Vagina (tissue), 2 donors: Measurements from ENCODE around the gene CALCA. TPM values are rescaled to one million over a fixed set of nuclear protein-coding genes. Genes with fewer than 3 reads are reported as not detected.

Experiments used
- DNase-seq, 2 donors: peaks; one replicate each; pipeline ENCODE4 v3.0.0-alpha.2; 2017; ENCODE audit errors: extremely low spot score in 2 of 2
- H3K27ac ChIP-seq: fragments of 200-600 bp; sonication (generic); one replicate; pipeline ENCODE4 v1.5.1; 2019
- H3K27me3 ChIP-seq: fragments of 200-600 bp; sonication (generic); one replicate; pipeline ENCODE4 v1.5.1; 2019
- H3K36me3 ChIP-seq, 2 donors: fragments of 200-600 bp; sonication (generic); one replicate each; pipeline ENCODE4 v1.5.1; 2017 to 2019
- H3K4me1 ChIP-seq: fragments of 200-600 bp; sonication (generic); one replicate; pipeline ENCODE4 v1.5.1; 2019
- H3K4me3 ChIP-seq, 2 donors: fragments of 200-600 bp; sonication (generic); 1 replicate in 1 of 2; 2 replicates in 1 of 2; pipeline ENCODE4 v1.5.1; 2016 to 2019
- H3K9me3 ChIP-seq: fragments of 200-600 bp; sonication (generic); one replicate; pipeline ENCODE4 v1.5.1; 2019
- POLR2A ChIP-seq, 2 donors: fragments of 450-650 bp; IDR thresholded peaks; one replicate each; pipeline ENCODE4 v1.6.1; 2017; ENCODE audit warnings: antibody characterized with exemption in 2 of 2, mild to moderate bottlenecking in 2 of 2, moderate library complexity in 2 of 2
- POLR2AphosphoS5 ChIP-seq, 2 donors: sonication (generic); formaldehyde crosslinking; IDR thresholded peaks; one replicate each; pipeline ENCODE4 v1.9.0; 2017; ENCODE audit warnings: antibody characterized with exemption in 2 of 2, mild to moderate bottlenecking in 2 of 2, low read depth in 1 of 2; ENCODE audit not compliant: insufficient read depth in 1 of 2
- intact Hi-C: fragments of 100-400 bp; cut with DNase I; formaldehyde crosslinking; loops from one replicate; pipeline ENCODE4 v1.15.1; 2023
- total RNA-seq: library from RNA; depleted of rRNA; stranded (reverse); fragments of >200 nt; gene quantifications from one replicate; pipeline ENCODE4 v1.2.3, GENCODE V29; 2016
- TF ChIP-seq, protein P1 (sequence below), 3 experiments: fragments of 450-650 bp in 2 of 3; fragments of 200-600 bp in 1 of 3; sonication (generic) in 1 of 3; IDR thresholded peaks; one replicate each; pipeline ENCODE4 v1.5.1; 2017 to 2019; ENCODE audit warnings: antibody characterized with exemption in 3 of 3, mild to moderate bottlenecking in 2 of 3, moderate library complexity in 2 of 3

The CALCA gene
- total RNA-seq, 1 donor from 2014 or later, result not detected

DNA sequence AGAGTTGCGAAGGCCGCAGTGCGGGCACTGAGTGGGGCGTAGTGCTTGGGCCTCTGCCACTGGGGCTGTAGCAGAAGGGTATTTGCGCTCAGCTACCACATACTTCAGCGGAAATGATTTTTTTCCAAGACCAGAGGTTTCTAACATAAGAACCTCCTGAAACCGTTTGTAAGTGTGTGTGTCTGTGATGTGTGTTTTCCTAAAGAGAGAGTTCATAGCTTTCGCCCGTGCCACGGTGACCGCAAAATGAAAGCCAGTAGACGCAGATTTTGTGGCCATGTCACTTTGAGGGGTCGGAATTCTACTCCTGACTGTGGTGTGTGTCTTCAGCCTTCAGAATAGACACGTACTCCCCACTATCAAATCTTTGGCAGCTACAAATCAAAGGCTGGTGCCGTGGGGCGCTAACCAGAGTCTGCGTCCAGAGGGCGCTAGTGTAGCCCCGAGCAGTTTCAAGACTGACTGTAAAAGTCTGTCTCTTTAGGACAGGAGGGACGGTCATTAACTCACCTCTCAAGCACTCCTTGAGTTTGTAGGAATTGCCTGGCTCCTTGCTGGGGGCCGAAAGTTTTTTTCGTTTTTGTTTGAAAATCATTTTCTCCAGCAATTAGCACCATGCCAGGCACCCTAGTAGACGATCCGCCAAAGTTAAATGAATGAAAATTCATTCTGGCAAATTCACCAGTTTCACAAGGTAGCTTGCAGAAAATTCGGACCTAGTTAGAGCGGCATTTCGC lies 2.5 kb upstream of the CALCA start:
- no peak for DNase-seq
- peaks cover 29% of the 10 kb centered on the region for H3K4me1 ChIP-seq
- intact Hi-C loops, result no loop called here
- H3K4me3 ChIP-seq, result peak overlapping the region; percentile 13 to 25
- no peak overlapping the region for H3K27ac ChIP-seq
- H3K27me3 ChIP-seq, result peaks cover 6% of the 10 kb centered on the region
- H3K36me3 ChIP-seq, result no peaks in the 10 kb centered on the region
- TF ChIP-seq, protein P1, sequence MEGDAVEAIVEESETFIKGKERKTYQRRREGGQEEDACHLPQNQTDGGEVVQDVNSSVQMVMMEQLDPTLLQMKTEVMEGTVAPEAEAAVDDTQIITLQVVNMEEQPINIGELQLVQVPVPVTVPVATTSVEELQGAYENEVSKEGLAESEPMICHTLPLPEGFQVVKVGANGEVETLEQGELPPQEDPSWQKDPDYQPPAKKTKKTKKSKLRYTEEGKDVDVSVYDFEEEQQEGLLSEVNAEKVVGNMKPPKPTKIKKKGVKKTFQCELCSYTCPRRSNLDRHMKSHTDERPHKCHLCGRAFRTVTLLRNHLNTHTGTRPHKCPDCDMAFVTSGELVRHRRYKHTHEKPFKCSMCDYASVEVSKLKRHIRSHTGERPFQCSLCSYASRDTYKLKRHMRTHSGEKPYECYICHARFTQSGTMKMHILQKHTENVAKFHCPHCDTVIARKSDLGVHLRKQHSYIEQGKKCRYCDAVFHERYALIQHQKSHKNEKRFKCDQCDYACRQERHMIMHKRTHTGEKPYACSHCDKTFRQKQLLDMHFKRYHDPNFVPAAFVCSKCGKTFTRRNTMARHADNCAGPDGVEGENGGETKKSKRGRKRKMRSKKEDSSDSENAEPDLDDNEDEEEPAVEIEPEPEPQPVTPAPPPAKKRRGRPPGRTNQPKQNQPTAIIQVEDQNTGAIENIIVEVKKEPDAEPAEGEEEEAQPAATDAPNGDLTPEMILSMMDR (IDR thresholded peaks at IDR 0.05), result peak in 1 of 3 experiments; percentile 6
- TF ChIP-seq POLR2A (IDR thresholded peaks at IDR 0.05) (no peak), POLR2AphosphoS5 (IDR thresholded peaks at IDR 0.05; ENCODE audit: insufficient read depth in 1 of 2, low read depth in 1 of 2) (no peak)
- H3K9me3 ChIP-seq, result no peaks in the 10 kb centered on the region

DNA sequence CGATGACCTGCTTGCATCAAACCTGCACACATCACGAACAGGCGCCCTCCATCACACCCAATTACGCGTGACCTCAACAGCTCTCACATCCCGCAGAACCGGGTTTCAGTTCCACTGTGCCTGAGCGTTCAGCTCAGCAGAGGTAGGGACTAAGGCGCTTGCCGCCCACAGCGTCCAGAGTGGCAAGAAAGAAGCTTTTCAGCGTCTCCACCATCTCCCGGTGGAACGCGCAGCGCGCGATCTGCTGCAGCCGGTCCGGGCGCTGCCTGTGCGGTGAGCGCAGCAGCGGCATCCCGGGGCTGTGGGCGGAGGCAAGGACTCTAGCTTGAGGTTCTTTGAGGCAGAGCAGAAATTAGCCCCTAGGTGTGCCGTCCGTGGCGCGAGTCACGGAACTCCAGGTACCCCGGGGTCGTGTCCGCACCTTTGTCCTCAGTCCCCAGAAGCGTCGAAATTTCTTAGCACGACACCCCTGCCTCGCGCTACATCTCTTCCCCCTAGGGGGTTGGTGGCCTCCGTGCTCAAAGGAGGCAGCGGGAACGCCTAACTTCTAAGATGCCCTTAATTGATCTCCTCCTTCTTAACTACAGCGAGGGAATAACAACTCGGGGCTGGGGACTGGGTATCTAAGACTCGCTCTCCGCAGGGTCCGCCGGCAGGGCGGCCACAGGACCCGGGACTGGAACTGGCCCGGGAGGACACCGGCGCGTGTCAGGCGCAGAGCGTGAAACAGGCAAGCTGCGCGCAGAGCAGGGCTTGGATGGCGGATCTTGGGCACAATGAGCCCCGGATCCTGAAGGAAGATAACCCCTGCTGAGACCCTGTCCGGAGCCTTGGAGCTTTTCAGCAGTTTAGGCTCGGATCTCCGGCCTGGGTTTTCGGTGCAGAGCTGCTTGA lies 1.7 kb upstream of the CALCA start:
- Histone ChIP-seq H3K9me3 (no peaks in the 10 kb centered on the region), H3K27me3 (peaks cover 6% of the 10 kb centered on the region), H3K4me1 (peaks cover 29% of the 10 kb centered on the region), H3K4me3 (peak overlapping the region; percentile 13 to 25), H3K36me3 (no peaks in the 10 kb centered on the region), H3K27ac (no peak overlapping the region)
- intact Hi-C loops, result no loop called here
- no peak for DNase-seq
- TF ChIP-seq POLR2A (IDR thresholded peaks at IDR 0.05) (no peak), POLR2AphosphoS5 (IDR thresholded peaks at IDR 0.05; ENCODE audit: insufficient read depth in 1 of 2, low read depth in 1 of 2) (no peak)
- TF ChIP-seq, protein P1 (IDR thresholded peaks at IDR 0.05), result no peak

DNA sequence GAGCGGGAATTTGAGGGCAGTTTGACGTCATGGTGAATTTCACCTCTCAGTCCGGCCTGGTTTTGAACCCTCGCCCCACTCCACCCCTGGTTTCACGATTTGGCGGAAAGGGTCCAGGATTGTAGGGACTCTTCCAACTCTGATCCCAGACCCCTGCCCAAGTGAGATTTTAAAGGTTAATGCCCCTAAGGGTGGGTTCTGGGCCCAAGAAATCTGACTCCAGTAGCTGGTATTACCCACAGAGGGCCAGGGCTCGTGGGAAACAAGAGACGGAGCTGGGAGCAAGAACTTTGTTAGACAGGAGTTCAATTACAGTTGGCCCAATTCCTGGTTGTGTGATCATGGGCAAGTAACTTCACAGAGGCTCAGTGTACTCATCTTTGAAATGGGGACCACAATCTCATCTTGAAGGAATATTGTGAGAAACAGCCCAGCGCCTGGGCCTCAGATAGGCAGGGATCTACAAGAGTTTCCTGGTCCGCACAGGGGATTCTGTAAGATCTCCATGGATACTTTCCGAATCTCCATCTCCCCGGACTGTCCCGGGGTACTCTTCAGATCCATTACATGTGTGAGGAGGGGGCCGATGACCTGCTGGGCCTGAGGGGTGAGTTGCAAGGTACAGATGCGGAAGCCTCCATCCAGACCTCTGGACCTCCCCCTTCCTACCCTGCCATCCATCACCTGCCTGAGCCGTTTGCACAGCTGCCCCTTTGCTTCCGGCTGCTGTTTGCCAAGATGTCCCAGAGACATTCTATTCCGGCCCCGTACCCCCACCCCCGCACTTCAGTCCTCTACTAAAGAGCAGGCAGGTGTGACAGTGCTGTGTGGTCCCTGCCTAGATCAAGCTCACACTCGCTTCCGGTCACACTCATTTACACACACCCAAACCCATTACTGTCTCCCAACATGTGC lies 687 bp upstream of the CALCA start:
- no peak for DNase-seq
- TF ChIP-seq POLR2AphosphoS5 (IDR thresholded peaks at IDR 0.05; ENCODE audit: insufficient read depth in 1 of 2, low read depth in 1 of 2) (no peak), POLR2A (IDR thresholded peaks at IDR 0.05) (no peak)
- TF ChIP-seq, protein P1 (IDR thresholded peaks at IDR 0.05), result no peak
- H3K4me1 ChIP-seq, result peaks cover 29% of the 10 kb centered on the region
- no peaks in the 10 kb centered on the region for H3K9me3 ChIP-seq
- no peak overlapping the region for H3K27ac ChIP-seq
- no peaks in the 10 kb centered on the region for H3K36me3 ChIP-seq
- intact Hi-C loops, result no loop called here
- peaks cover 6% of the 10 kb centered on the region for H3K27me3 ChIP-seq
- no peak overlapping the region for H3K4me3 ChIP-seq

DNA sequence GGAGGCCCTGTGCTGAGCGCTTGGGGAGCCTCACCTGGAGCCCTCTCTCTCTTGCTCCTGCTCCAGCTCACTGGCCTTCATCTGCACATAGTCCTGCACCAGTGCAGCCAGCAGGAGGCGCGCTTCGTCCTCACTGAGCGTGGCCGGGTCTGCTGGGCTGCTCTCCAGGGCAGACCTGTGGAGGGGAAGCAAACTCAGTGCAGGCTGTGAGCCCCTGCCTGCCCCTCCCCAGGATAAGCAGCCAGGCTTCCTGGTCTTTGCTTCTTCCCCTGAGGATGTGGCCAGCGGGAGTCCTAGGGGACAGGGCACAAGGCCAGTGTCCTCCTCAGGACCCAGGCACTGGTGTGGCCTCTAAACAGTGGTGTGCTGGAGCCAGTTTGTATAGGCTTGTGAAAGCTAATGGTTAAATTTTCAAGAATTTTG lies 2.2 kb downstream of the CALCA start:
- TF ChIP-seq POLR2AphosphoS5 (IDR thresholded peaks at IDR 0.05; ENCODE audit: insufficient read depth in 1 of 2, low read depth in 1 of 2) (no peak), POLR2A (IDR thresholded peaks at IDR 0.05) (no peak)
- TF ChIP-seq, protein P1 (IDR thresholded peaks at IDR 0.05), result no peak
- Histone ChIP-seq H3K9me3 (no peaks in the 10 kb centered on the region), H3K36me3 (no peaks in the 10 kb centered on the region), H3K27ac (no peak overlapping the region), H3K4me1 (peaks cover 29% of the 10 kb centered on the region), H3K4me3 (no peak overlapping the region), H3K27me3 (peaks cover 6% of the 10 kb centered on the region)
- no peak for DNase-seq
- intact Hi-C loops, result no loop called here
